RPMI8226 (cell line): Measurements from ENCODE around the gene IRAK1.
"Not testable (repeated sequence)": the region's sequence is repeated elsewhere in the genome, so short reads cannot be mapped to it uniquely, and the experiment has no call there.

Experiments
- DNase-seq: peaks from one replicate; pipeline ENCODE4 v3.0.0-alpha.2; 2015

IRAK1 gene

DNA sequence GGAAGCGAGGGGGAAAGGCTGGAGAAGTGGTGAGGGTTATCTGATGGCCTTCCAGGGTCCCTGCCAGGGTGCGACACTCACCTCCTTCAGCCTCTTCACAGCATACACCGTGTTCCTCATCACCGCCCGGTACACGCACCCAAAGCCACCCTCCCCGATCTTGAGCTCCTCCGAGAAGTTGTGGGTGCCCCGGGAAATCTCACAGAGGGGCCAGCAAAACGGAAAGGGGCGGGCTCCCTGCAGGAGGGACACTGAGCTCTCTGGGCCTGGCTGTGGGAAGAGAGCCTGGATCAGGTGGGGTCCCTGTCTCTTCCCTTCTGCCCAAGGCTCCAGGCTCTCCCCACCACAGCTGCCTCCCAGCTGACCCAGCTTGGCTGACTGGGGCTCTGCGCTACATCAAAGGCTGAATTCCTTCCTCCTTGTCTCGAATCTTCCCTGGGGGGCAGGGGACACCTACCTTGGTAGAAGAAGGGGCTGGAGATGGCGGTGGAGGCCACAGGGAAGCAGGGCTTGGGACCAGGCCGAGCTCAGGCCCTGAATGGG is 1.1 kb downstream of the IRAK1 start:
- DNase-seq, result no peak

DNA sequence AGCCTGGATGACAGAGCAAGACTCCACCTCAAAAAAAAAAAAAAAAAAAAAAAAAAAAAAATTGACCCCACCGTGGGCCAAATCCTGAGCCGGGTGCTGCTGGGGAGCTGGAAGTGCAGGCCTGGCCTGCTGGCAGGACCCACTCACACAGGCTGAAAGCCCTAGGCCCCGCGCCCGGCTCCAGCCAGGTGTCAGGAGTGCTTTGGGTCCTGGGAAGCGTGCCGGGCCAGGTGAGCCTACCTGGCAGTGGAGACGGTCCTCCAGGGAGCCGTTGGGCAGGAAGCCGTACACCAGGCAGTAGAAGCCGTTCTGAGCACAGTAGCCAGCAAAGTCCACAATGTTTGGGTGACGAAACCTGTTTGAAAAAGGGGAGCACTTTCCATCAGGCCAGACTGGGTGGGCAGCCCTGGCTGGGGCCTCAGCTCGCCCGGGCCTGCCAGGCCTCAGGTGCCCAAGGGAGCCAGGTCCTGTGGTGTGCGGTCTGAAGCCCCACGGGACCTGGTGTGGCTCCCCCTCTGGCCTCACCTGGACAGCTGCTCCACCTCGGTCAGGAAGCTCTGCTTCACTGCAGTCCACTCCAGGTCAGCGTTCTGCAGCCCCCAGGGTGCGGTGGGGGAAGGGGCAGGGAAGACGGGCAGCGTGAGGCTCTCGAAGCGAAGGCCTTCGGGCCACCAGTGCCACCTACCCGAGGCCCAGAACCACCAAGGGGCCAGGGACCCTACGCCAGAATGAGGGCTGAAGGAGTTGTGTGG is 1.8 kb downstream of the IRAK1 start:
- DNase-seq, result peak; percentile 26

DNA sequence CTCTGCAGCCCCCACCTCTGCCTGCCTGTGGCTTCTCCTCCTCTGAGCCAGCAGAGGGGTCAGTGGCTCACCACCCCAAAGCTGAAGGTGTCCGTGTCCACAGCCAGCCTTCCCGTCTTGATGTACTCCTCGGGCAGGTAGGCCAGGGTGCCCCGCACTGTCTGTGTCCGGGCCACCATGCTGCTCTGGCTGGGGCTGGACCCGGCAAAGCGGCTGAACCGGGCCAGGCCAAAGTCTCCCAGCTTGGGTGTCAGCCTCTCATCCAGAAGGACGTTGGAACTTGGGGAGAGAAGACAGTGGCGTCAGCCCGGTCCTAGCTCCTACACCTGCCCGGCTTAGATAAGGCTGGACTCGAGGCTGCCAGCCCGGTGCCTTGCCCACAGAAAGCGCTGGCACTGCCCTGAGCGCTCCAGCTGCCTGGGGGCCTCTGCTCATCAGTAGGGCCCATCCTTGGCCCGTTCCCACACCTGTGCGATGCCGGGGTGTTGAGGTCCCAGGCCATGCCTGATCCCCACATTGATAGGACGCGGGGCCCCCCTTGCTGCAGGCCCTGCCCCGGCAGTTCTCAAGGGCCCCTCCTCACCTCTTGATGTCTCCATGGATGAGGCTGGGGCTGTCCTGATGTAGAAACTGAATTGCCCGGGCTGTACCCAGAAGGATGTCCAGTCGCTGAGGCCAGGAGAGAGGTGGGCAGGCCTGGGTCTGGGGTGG is 3.2 kb downstream of the IRAK1 start:
- no peak for DNase-seq

DNA sequence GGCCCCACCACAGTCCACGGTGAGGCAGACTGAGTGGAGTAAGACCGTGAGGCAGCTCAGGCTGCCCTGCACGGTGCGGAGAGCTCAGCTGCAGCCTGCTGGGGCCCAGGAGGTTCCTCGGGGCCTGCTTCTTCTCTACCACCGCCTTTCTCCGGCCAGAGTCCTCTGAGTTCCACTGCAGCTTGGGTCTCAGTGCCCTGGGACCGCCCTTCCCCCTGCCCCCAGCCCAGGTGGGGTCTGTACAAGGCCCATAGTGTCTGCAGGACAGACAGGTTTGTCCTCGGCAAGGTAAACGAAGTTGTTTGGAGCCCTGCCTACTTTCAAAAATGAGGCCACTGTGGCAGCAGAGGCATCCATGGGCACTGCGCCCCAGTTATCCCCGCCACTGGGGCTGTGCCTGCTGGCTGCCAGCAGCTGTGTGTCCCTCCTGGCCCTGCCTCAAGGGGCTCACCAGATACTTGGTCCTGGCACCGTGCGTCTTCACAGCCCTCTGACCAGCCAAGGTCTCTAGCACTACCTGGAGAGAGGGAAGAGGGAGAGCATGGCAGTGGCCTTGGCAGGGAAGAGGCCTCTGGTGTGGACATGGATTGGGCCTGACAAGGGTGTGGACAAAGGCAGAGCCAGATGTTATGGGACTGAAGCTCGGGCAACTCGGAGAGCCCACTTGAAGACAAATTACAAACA is 4.0 kb downstream of the IRAK1 start:
- DNase-seq, result no peak

- no peak for DNase-seq
Measured at GRCh38 chrX:154014429-154015380, 5.0 kb downstream of the IRAK1 start.

DNA sequence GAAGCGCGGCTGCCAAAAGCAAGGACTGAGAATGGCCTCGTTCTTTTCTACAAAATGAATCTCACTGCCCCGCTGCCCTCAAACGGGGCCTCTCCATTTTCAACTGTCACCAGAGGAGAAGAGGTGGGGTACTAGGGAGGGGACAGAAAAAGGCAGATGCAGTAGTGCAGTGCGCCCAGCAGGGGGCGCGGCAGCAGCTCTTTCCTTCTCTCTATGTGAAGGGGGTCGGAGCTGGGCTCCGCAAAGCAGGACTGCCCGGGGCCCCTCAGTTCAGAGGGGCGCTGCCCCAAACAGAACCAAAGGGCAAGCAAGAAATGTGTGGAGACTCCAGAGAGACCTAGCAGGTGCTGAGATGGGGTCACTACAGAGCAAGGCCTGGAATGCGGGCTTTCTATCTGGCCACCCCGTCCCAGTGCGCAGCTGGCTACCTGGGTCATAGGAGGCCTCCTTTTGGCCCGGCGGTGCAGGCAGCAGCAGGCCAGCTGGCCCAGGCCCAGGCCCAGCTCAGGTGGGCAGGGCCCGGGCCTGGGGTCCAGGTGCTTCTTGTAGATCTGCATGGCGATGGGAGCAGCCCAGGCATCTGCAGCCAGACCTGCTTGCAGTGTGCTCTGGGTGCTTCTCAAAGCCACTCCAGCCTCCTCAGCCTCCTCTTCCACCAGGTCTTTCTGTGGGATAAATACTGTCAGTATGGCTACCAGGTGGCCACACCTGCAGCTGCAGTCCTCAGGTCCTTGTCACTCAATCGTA is 5.9 kb downstream of the IRAK1 start:
- DNase-seq, result peak; percentile 31

GRCh38 chrX:154013001-154013421 is 6.7 kb downstream of the IRAK1 start:
- no peak for DNase-seq

GRCh38 chrX:154012336-154012991 is 7.2 kb downstream of the IRAK1 start:
- DNase-seq, result no peak

GRCh38 chrX:154011376-154012335 is 8.0 kb downstream of the IRAK1 start:
- no peak for DNase-seq

- no peak for DNase-seq
Measured at GRCh38 chrX:154010330-154011087, 9.2 kb downstream of the IRAK1 start.

DNA sequence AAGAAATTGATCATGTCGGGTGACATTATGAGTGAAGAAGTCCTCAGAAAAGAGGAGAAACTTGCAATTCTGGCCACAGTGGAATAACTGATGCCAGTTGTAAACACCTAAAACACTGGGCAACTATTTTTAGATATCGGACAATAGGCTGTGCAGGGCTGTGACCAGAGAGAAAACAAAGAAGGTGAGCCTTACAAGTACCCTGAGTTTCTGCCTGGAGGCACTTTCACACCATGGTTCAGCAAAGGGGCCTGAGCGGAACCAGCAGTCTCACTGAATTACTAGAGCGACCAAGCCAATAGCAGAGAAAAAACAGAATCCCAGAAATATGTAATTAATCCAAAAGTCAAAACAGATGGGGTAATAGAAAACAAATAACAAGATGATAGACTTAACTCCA is 11.2 kb downstream of the IRAK1 start:
- DNase-seq, result peak; percentile 64

- no peak for DNase-seq
Measured at GRCh38 chrX:154006947-154007346, 12.8 kb downstream of the IRAK1 start.

DNA sequence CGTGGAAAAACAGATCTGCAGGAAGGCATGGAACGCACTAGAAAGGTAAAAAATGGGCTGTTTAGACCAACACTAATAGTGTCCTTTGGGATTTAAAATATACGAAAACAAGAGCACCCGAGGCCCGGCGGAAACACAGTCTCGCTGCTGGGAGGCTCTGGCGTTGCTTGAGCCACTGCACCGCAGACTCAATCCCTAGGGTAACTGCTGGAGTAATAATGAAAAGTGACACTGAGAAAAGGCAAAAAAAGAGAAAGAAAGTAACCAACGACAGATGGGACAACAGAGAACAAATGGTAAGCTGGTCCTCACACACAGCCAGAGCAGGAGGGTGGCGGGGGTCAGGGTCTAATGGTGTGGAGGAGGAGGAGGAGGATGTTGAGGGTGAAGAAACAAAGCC is 15.4 kb downstream of the IRAK1 start:
- no peak for DNase-seq

DNA sequence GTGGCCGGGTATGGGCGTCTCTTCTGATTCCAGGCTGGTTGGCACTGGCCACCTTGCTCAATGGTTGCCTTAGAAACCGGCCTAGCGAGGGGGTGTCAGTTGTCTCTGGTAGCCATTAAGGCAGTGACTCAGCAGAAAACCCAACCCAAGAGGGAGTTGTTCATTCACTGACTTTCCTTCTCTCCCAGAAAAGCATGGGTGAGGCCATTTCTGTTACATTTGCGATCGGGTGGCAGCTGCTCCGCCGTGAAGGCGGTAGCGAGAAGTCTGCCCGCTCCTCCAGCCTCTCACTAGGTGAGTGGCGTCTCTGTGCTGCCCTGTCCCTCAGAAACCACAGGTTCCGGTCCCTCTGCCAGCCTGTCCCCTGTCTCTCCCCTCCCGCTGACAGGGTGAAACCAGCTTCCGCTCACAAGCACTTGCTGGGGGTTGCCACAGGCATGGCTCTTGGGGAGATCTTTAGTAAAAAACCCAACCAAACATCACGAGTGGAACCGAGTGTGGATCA is 17.4 kb downstream of the IRAK1 start:
- peak; percentile 92 for DNase-seq

- DNase-seq, result no peak
Measured at GRCh38 chrX:154000051-154000450, 19.7 kb downstream of the IRAK1 start.

DNA sequence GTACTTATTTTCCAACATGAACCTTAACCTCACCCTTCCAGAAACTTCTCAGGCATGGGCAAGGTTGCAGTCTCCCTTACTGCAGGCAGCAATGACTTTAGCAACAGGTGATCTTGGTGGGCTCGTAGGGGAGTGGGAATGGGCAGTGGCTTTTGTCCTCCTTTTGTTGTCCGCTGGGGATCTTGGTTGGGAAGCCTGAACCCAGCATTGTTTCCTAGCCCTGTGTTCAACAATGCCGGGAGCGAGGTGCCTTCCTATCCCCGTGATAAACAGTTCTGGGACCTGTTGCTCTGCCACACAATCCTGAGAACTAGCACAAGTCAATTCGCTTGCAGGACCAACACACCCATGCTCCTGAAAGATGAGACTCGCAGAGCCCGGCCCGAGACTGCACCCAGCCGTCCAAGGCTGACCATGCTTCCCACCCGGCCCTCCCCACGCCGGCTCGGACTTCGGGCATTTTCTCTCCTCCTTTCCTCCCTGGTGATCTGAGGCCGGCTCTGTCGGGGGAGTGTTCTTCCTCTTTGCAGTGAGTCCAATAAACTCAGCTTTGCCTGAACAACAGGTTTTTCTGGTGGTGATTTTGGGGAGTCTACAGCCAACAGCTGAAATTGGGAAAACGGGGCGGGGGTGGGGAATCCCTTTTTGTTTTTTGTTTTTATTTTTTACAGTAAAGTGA is 20.2 kb downstream of the IRAK1 start:
- no peak for DNase-seq

DNA sequence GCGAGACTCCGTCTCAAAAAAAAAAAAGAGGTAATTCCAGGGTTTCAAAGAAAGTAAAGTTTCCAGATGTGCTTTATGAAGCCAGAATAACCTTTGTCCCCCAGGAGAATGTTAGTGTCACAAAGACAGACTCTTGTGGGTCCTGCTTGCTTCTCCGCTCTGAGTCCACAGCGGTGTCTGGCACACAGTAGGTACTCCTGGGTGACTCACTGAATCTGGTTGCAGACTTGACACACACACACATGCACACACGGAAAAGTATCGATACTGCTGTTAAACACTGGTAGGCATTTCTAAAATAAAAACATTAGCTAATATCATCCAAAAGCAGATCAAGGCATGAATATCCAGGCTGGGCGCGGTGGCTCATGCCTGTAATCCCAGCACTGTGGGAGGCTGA is 24.2 kb downstream of the IRAK1 start:
- DNase-seq, result no peak

DNA sequence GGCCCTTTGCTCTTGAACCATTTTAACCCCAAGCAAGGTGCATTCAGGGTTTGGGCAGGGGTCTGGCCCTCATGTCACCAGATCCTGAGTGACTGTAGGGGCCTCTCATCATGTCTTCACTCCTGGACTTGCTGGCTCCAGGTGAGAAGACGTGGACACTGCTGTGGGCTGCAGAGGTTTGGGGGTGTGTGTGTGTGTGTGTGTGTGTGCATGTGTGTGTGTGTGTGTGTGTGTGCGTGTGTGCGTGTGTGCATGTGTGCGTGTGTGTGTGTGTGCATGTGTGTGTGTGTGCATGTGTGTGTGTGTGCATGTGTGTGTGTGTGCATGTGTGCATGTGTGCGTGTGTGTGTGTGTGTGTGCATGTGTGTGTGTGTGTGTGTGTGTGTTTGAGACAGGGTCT is 25.3 kb downstream of the IRAK1 start:
- DNase-seq, result not testable (repeated sequence)
